ENCODE results near the gene HRAS.

The HRAS gene

GRCh38 chr11:544817-545166 is 9.4 kb upstream of the HRAS start:
- peaks cover 18% of the 10 kb centered on the region for H3K4me1 ChIP-seq (ENCODE audit: control insufficient read depth, low read length)
- H3K4me3 ChIP-seq (ENCODE audit: low read length) = no peak overlapping the region
- no peak overlapping the region for H3K4me2 ChIP-seq (ENCODE audit: low read length)
- H3F3A ChIP-seq (ENCODE audit: control insufficient read depth, insufficient read depth) = no peaks in the 10 kb centered on the region
- H3K27me3 ChIP-seq (ENCODE audit: control insufficient read depth, low read length) = no peaks in the 10 kb centered on the region
- no peak overlapping the region for H3K27ac ChIP-seq (ENCODE audit: low read depth, low read length)
- no peaks in the 10 kb centered on the region for H3K9me3 ChIP-seq (ENCODE audit: control insufficient read depth, insufficient read depth, low read length)
- no peaks in the 10 kb centered on the region for H3K36me3 ChIP-seq (ENCODE audit: control insufficient read depth, low read length)
- TF ChIP-seq CTCF (IDR thresholded peaks at IDR 0.05; ENCODE audit: low read depth, low read length, poor library complexity, severe bottlenecking) = no peak
- TF ChIP-seq EZH2phosphoT487 (IDR thresholded peaks at IDR 0.05; ENCODE audit: borderline replicate concordance, low read length) = no peak
- no peaks in the 10 kb centered on the region for H3K79me2 ChIP-seq (ENCODE audit: control insufficient read depth, low read length)
- H3K9me2 ChIP-seq (replicated peaks; ENCODE audit: control insufficient read depth, low read length) = no peaks in the 10 kb centered on the region
- H4K20me1 ChIP-seq (ENCODE audit: control insufficient read depth, insufficient read depth, low read depth, low read length) = no peaks in the 10 kb centered on the region

- Histone ChIP-seq H3F3A (ENCODE audit: control insufficient read depth, insufficient read depth) (peaks cover 5% of the 10 kb centered on the region; the same call in 1 of the 2 replicates), H3K9me3 (ENCODE audit: control insufficient read depth, insufficient read depth, low read length) (no peaks in the 10 kb centered on the region), H3K79me2 (ENCODE audit: control insufficient read depth, low read length) (no peaks in the 10 kb centered on the region; the same call in 1 of the 2 replicates), H4K20me1 (ENCODE audit: control insufficient read depth, insufficient read depth, low read depth, low read length) (no peaks in the 10 kb centered on the region), H3K9me2 (replicated peaks; ENCODE audit: control insufficient read depth, low read length) (no peaks in the 10 kb centered on the region), H3K36me3 (ENCODE audit: control insufficient read depth, low read length) (no peaks in the 10 kb centered on the region), H3K27ac (ENCODE audit: low read depth, low read length) (no peak overlapping the region), H3K4me3 (ENCODE audit: low read length) (no peak overlapping the region), H3K4me2 (ENCODE audit: low read length) (no peak overlapping the region), H3K4me1 (ENCODE audit: control insufficient read depth, low read length) (peaks cover 26% of the 10 kb centered on the region), H3K27me3 (ENCODE audit: control insufficient read depth, low read length) (no peaks in the 10 kb centered on the region)
- TF ChIP-seq CTCF (IDR thresholded peaks at IDR 0.05; ENCODE audit: low read depth, low read length, poor library complexity, severe bottlenecking) = no peak
Observed at GRCh38 chr11:541433-541885, 6.1 kb upstream of the HRAS start.

- H3K27ac ChIP-seq (ENCODE audit: low read depth, low read length) = no peak overlapping the region
- peaks cover 10% of the 10 kb centered on the region for H3F3A ChIP-seq (ENCODE audit: control insufficient read depth, insufficient read depth)
- H3K9me2 ChIP-seq (replicated peaks; ENCODE audit: control insufficient read depth, low read length) = no peaks in the 10 kb centered on the region
- no peaks in the 10 kb centered on the region for H3K27me3 ChIP-seq (ENCODE audit: control insufficient read depth, low read length)
- peaks cover 31% of the 10 kb centered on the region for H3K4me1 ChIP-seq (ENCODE audit: control insufficient read depth, low read length)
- H3K9me3 ChIP-seq (ENCODE audit: control insufficient read depth, insufficient read depth, low read length) = no peaks in the 10 kb centered on the region
- H3K4me3 ChIP-seq (ENCODE audit: low read length) = no peak overlapping the region
- H3K36me3 ChIP-seq (ENCODE audit: control insufficient read depth, low read length) = no peaks in the 10 kb centered on the region
- H3K4me2 ChIP-seq (ENCODE audit: low read length) = no peak overlapping the region
- TF ChIP-seq CTCF (IDR thresholded peaks at IDR 0.05; ENCODE audit: low read depth, low read length, poor library complexity, severe bottlenecking) (no peak), EZH2phosphoT487 (IDR thresholded peaks at IDR 0.05; ENCODE audit: borderline replicate concordance, low read length) (no peak)
- no peaks in the 10 kb centered on the region for H4K20me1 ChIP-seq (ENCODE audit: control insufficient read depth, insufficient read depth, low read depth, low read length)
- H3K79me2 ChIP-seq (ENCODE audit: control insufficient read depth, low read length) = peaks cover 3% of the 10 kb centered on the region; the same call in 1 of the 2 replicates
Observed at GRCh38 chr11:540583-541432, 5.4 kb upstream of the HRAS start.

All from DOHH2 (cell line).